ENCODE data around the gene GASK1A. TPM values are rescaled to one million over a fixed set of nuclear protein-coding genes. Genes with fewer than 3 reads are reported as not detected.

The GASK1A gene
- total and polyA plus RNA-seq, 2 donors (not counting 3 experiments of a cell fraction or from before 2014, with no cell fraction given) = 0.04 TPM; not detected in 1

- POLR2A ChIA-PET = no interaction called here
- intact Hi-C loops (cut with micrococcal nuclease) = no loop called here
- Histone ChIP-seq H3K36me3 (ENCODE audit: control insufficient read depth in 2 of 2, extremely low read depth in 1 of 2, insufficient read depth in 2 of 2, low read length in 2 of 2) (no peaks in the 10 kb centered on the region), H3K9me3 (replicated peaks; ENCODE audit: control insufficient read depth, insufficient read depth, low read length) (no peaks in the 10 kb centered on the region), H3K4me2 (ENCODE audit: insufficient read depth, low read length) (no peak overlapping the region), H3K27ac (ENCODE audit: insufficient read depth, low read depth, low read length) (no peak overlapping the region), H3K4me3 (replicated peaks in 1 of 3; ENCODE audit: insufficient read depth in 1 of 3, low read depth in 1 of 3, low read length in 3 of 3) (no peak overlapping the region), H4K20me1 (replicated peaks; ENCODE audit: control insufficient read depth, extremely low read depth, insufficient read depth, low read length) (no peaks in the 10 kb centered on the region), H2AFZ (ENCODE audit: low read depth, low read length) (no peak overlapping the region), H3K9me1 (replicated peaks; ENCODE audit: control insufficient read depth, extremely low read depth, insufficient read depth, low read length) (no peaks in the 10 kb centered on the region), H3K9ac (replicated peaks; ENCODE audit: extremely low read depth, insufficient read depth, low read length) (no peak overlapping the region), H3K4me1 (ENCODE audit: control insufficient read depth, extremely low read depth, insufficient read depth, low read length) (peaks cover 3% of the 10 kb centered on the region), H3K27me3 (ENCODE audit: control insufficient read depth in 2 of 2, insufficient read depth in 2 of 2, low read length in 2 of 2) (peaks cover 31 to 33% of the 10 kb centered on the region in 2 experiments), H3K79me2 (ENCODE audit: control insufficient read depth, insufficient read depth, low read length) (no peaks in the 10 kb centered on the region)
- CTCF ChIA-PET = no interaction called here
- dilution Hi-C loops (cut with MboI; ENCODE audit: extremely low pct_ligation_motif_present, low sequenced_read_pairs) = no loop called here
- no TSS peak for BruUV-seq (replicated peaks)
- no peak for FAIRE-seq
- no peak for TF ChIP-seq CTCF (IDR thresholded peaks at IDR 0.05; ENCODE audit: extremely low read depth in 1 of 2, insufficient read depth in 1 of 2, low read depth in 1 of 2, low read length in 2 of 2)
- TF ChIP-seq POLR2AphosphoS5 (IDR thresholded peaks at IDR 0.05; ENCODE audit: insufficient read depth, low read depth, low read length) = no peak
- no peak for TF ChIP-seq FOS (IDR thresholded peaks at IDR 0.05; ENCODE audit: borderline replicate concordance, insufficient read depth, low read length)
- no peak for DNase-seq (ENCODE audit: low read depth, low spot score)
These were observed 3.2 kb upstream of the GASK1A start for GRCh38 chr3:42975955-42976354.

- no peaks in the 10 kb centered on the region for H3K9me3 ChIP-seq (replicated peaks; ENCODE audit: control insufficient read depth, insufficient read depth, low read length)
- no peaks in the 10 kb centered on the region for H3K9me1 ChIP-seq (replicated peaks; ENCODE audit: control insufficient read depth, extremely low read depth, insufficient read depth, low read length)
- H3K27ac ChIP-seq (ENCODE audit: insufficient read depth, low read depth, low read length) = no peak overlapping the region
- no peaks in the 10 kb centered on the region for H4K20me1 ChIP-seq (replicated peaks; ENCODE audit: control insufficient read depth, extremely low read depth, insufficient read depth, low read length)
- ChIA-PET CTCF (interaction anchor here (1.1 to 3.3 kb wide), 2 partner anchors 10 to 19 kb away, joined by 3 to 17 read pairs; no protein-coding TSS in a partner anchor), POLR2A (no interaction called here)
- DNase-seq (ENCODE audit: low read depth, low spot score) (no peak), FAIRE-seq (no peak)
- peaks cover 3% of the 10 kb centered on the region for H3K4me1 ChIP-seq (ENCODE audit: control insufficient read depth, extremely low read depth, insufficient read depth, low read length)
- BruUV-seq (replicated peaks) = no TSS peak
- H2AFZ ChIP-seq (ENCODE audit: low read depth, low read length) = no peak overlapping the region
- no peaks in the 10 kb centered on the region for H3K36me3 ChIP-seq (ENCODE audit: control insufficient read depth in 2 of 2, extremely low read depth in 1 of 2, insufficient read depth in 2 of 2, low read length in 2 of 2)
- peaks cover 39 to 44% of the 10 kb centered on the region in 2 experiments for H3K27me3 ChIP-seq (ENCODE audit: control insufficient read depth in 2 of 2, insufficient read depth in 2 of 2, low read length in 2 of 2)
- H3K4me2 ChIP-seq (ENCODE audit: insufficient read depth, low read length) = no peak overlapping the region
- no peak overlapping the region for H3K4me3 ChIP-seq (replicated peaks in 1 of 3; ENCODE audit: insufficient read depth in 1 of 3, low read depth in 1 of 3, low read length in 3 of 3)
- H3K9ac ChIP-seq (replicated peaks; ENCODE audit: extremely low read depth, insufficient read depth, low read length) = no peak overlapping the region
- H3K79me2 ChIP-seq (ENCODE audit: control insufficient read depth, insufficient read depth, low read length) = no peaks in the 10 kb centered on the region
- TF ChIP-seq CTCF (IDR thresholded peaks at IDR 0.05; ENCODE audit: extremely low read depth in 1 of 2, insufficient read depth in 1 of 2, low read depth in 1 of 2, low read length in 2 of 2) (no peak), JUN (IDR thresholded peaks at IDR 0.05; ENCODE audit: borderline replicate concordance, insufficient read depth, insufficient read length, low read depth) (no peak)
- dilution Hi-C loops (cut with MboI; ENCODE audit: extremely low pct_ligation_motif_present, low sequenced_read_pairs) = no loop called here
- intact Hi-C loops (cut with micrococcal nuclease) = no loop called here
These were observed 1.1 kb downstream of the GASK1A start for GRCh38 chr3:42980209-42980608.

Data from endothelial cell of umbilical vein (primary cell).